Measurements from ENCODE around the gene ZNF561. TPM values are rescaled to one million over a fixed set of nuclear protein-coding genes. Genes with fewer than 3 reads are reported as not detected.
"Not testable (repeated sequence)": the region's sequence is repeated elsewhere in the genome, so short reads cannot be mapped to it uniquely, and the experiment has no call there.

The ZNF561 gene
- total RNA-seq, 6 donors from 2014 or later, result 12.6 to 37.5 (median 26.0) TPM

DNA sequence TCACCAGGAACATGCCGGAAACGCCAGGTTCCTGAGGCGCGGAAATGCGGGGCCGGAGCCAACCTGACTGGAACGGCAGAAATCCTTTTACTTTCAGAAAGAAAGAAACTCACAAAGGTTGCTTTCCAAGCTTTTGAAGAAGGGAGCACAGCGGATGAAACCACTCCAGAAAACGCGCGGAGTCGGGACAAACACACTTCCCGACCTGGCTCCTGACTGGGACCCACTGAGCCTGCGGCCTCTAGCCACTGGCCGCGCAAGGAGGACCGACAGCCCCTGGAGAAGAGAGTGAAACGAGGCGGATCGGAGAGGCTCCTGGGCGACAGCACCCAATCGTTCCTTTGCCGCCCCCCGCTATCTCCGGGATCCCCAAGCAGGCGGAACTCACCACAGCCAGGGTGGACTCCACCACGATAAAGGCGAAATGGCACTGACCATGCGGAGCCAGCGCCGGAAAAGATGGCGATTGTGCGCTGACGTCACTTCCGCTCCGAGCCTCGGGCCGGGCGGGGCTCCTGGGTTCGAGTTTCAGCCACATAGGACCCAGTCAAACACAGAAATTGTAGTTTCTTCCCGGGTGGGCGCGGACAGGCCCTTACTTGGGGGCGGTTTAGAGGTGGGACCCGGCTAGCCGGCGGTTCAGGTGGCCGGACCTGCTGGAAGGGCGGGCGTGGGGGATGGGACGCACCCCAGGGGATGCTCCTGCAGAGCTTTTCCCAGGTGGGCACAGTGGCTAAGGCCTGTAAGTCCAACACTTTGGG, 36.8 kb downstream of the ZNF561 start, which contains the start of gene ZNF121:
TSS of gene ZNF121 (minus strand) at position 432 of the 761 bp plus-strand sequence. CDS start 16,407 bp downstream, outside the sequence.
- DNase-seq (peak; percentile 79 to 94), ATAC-seq (ENCODE audit: low FRiP score in 2 of 2) (peak; percentile 92 to 99)
- Histone ChIP-seq H3K9me3 (peaks cover 0 to 19% (median 15%) of the 10 kb centered on the region in 4 donors), H3K4me3 (peak within 1 kb of the TSS; percentile 74 to 96 (median 82)), H3K27me3 (no peaks in the 10 kb centered on the region), H3K27ac (peak within 1 kb of the TSS; percentile 85 to 95 (median 90)), H3K4me1 (peaks cover 4 to 16% (median 11%) of the 10 kb centered on the region in 4 donors), H3K36me3 (peaks cover 0 to 8% (median 1%) of the 10 kb centered on the region in 4 donors)
- TF ChIP-seq, protein P1, sequence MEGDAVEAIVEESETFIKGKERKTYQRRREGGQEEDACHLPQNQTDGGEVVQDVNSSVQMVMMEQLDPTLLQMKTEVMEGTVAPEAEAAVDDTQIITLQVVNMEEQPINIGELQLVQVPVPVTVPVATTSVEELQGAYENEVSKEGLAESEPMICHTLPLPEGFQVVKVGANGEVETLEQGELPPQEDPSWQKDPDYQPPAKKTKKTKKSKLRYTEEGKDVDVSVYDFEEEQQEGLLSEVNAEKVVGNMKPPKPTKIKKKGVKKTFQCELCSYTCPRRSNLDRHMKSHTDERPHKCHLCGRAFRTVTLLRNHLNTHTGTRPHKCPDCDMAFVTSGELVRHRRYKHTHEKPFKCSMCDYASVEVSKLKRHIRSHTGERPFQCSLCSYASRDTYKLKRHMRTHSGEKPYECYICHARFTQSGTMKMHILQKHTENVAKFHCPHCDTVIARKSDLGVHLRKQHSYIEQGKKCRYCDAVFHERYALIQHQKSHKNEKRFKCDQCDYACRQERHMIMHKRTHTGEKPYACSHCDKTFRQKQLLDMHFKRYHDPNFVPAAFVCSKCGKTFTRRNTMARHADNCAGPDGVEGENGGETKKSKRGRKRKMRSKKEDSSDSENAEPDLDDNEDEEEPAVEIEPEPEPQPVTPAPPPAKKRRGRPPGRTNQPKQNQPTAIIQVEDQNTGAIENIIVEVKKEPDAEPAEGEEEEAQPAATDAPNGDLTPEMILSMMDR (IDR thresholded peaks at IDR 0.05), result peak in 2 of 6 experiments; percentile 9 to 12
- TF ChIP-seq POLR2AphosphoS5 (IDR thresholded peaks at IDR 0.05) (peak; percentile 71 to 72), EP300 (IDR thresholded peaks at IDR 0.05) (peak in 1 of 4 donors; percentile 20), POLR2A (IDR thresholded peaks at IDR 0.05) (peak in 2 of 4 donors; percentile 39 to 59)
- 0% methylated on average over 30 to 39 of the region's 51 CpGs for WGBS, 2 donors

DNA sequence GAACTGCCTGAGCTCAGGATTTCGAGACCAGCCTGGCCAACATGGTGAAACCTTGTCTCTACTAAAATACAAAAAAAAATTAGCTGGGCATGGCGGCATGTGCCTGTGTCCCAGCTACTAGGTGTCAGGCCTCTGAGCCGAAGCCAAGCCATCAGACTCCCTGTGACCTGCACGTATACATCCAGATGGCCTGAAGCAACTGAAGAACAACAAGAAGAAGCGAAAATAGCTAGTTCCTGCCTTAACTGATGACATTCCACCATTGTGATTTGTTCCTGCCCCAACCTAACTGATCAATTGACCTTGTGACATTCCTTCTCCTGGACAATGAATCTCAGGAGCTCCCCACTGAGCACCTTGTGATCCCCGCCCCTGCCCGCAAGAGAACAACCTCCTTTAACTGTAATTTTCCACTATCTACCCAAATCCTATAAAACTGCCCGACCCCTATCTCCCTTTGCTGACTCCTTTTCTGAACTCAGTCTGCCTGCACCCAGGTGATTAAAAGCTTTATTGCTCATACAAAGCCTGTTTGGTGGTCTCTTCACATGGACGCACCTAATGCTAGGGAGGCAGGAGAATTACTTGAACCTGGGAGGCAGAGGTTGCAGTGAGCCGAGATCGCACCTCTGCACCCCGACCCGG, 38.8 kb downstream of the ZNF561 start:
- not testable (repeated sequence) for H3K4me3 ChIP-seq

GRCh38 chr19:9580728-9581127, 40.3 kb downstream of the ZNF561 start:
- H3K36me3 ChIP-seq, result peaks cover 0 to 18% (median 4%) of the 10 kb centered on the region in 4 donors
- WGBS, 2 donors, result 92% methylated on average over 5 of the region's 5 CpGs

More for the DNA sequence above, 38.8 kb downstream of the ZNF561 start:
- not testable (repeated sequence) for DNase-seq; ATAC-seq (ENCODE audit: low FRiP score in 2 of 2); H3K27ac ChIP-seq; H3K27me3 ChIP-seq
- Histone ChIP-seq H3K9me3 (peaks cover 4 to 36% (median 30%) of the 10 kb centered on the region in 4 donors), H3K4me1 (peaks cover 4 to 16% (median 11%) of the 10 kb centered on the region in 4 donors), H3K36me3 (peaks cover 0 to 18% (median 4%) of the 10 kb centered on the region in 4 donors)
- WGBS, 2 donors, result 90 to 94% methylated on average over 13 of the region's 13 CpGs

DNA sequence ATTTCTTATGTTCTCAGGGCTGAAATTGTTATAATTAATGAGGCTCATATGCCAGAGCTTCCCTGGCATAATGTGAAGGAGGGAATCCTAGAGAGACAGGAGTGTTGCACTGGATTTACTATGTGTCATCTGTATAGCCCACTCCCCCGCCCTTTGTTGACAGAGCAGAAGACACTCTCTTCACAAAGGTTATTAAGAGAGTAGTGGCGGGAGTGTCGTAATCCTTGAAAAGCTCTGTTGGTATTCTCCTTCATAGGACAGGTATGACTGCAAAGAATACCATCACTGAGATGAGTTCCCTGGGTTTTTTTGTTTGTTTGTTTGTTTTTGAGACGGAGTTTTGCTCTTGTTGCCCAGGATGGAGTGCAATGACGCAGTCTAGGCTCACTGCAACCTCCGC, 50.8 kb downstream of the ZNF561 start:
- H3K4me3 ChIP-seq, result no peak overlapping the region
- WGBS, 2 donors, result 97 to 99% methylated on average over 6 of the region's 6 CpGs
- no peak overlapping the region for H3K27ac ChIP-seq
- TF ChIP-seq EP300 (IDR thresholded peaks at IDR 0.05) (no peak), POLR2AphosphoS5 (IDR thresholded peaks at IDR 0.05) (no peak), POLR2A (IDR thresholded peaks at IDR 0.05) (no peak)
- TF ChIP-seq, protein P1 (IDR thresholded peaks at IDR 0.05), result no peak
- DNase-seq (no peak), ATAC-seq (ENCODE audit: low FRiP score in 2 of 2) (no peak)
- H3K27me3 ChIP-seq, result no peaks in the 10 kb centered on the region
- H3K9me3 ChIP-seq, result peaks cover 96 to 100% (median 99%) of the 10 kb centered on the region in 4 donors
- no peaks in the 10 kb centered on the region for H3K4me1 ChIP-seq
- H3K36me3 ChIP-seq, result peaks cover 28 to 48% (median 41%) of the 10 kb centered on the region in 4 donors

More at GRCh38 chr19:9580728-9581127, 40.3 kb downstream of the ZNF561 start:
- DNase-seq (no peak), ATAC-seq (ENCODE audit: low FRiP score in 2 of 2) (no peak)
- H3K9me3 ChIP-seq, result peaks cover 18 to 50% (median 43%) of the 10 kb centered on the region in 4 donors
- TF ChIP-seq, protein P1 (IDR thresholded peaks at IDR 0.05), result no peak
- TF ChIP-seq POLR2AphosphoS5 (IDR thresholded peaks at IDR 0.05), result no peak
- TF ChIP-seq EP300 (IDR thresholded peaks at IDR 0.05), result no peak
- no peak for TF ChIP-seq POLR2A (IDR thresholded peaks at IDR 0.05)
- H3K27ac ChIP-seq, result no peak overlapping the region
- H3K27me3 ChIP-seq, result no peaks in the 10 kb centered on the region
- no peak overlapping the region for H3K4me3 ChIP-seq
- peaks cover 4 to 16% (median 11%) of the 10 kb centered on the region in 4 donors for H3K4me1 ChIP-seq

DNA sequence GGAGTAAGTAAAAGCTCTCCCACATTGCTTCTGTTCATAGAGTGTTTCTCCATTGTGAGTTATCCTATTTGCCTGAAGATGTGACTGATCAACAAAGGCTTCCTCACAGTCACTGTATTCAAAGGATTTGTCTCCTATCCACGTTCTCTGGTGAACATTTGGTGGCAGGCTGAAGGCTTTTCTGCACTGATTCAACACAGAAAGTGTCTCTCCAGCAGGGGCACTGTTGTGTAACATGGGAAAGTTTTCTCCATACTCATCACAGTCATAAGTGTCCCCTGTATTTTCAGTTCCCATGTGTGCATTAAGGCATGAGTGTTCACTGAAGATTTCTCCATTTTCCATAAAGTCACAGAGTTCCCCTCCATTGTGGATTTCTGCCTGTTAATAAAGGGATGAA, 54.3 kb downstream of the ZNF561 start:
- H3K27me3 ChIP-seq, result no peaks in the 10 kb centered on the region
- no peak for ATAC-seq (ENCODE audit: low FRiP score in 2 of 2)
- H3K4me3 ChIP-seq, result no peak overlapping the region

More for the DNA sequence above, 54.3 kb downstream of the ZNF561 start:
- Histone ChIP-seq H3K4me1 (no peaks in the 10 kb centered on the region), H3K36me3 (peaks cover 32 to 73% (median 59%) of the 10 kb centered on the region in 4 donors), H3K27ac (no peak overlapping the region), H3K9me3 (peaks cover 97 to 100% (median 98%) of the 10 kb centered on the region in 4 donors)
- 100% methylated on average over 1 of the region's 1 CpG for WGBS, 2 donors
- no peak for DNase-seq
- TF ChIP-seq POLR2A (IDR thresholded peaks at IDR 0.05), result no peak
- TF ChIP-seq, protein P1 (IDR thresholded peaks at IDR 0.05), result no peak
- no peak for TF ChIP-seq POLR2AphosphoS5 (IDR thresholded peaks at IDR 0.05)
- no peak for TF ChIP-seq EP300 (IDR thresholded peaks at IDR 0.05)
